ENCODE data around the gene KIF21B. TPM values are rescaled to one million over a fixed set of nuclear protein-coding genes. Genes with fewer than 3 reads are reported as not detected.
A peak's percentile ranks its signal among the peaks of the same experiment; 100 is the strongest.

The KIF21B gene
- polyA plus RNA-seq, 1 experiment = 0.24 TPM

DNA sequence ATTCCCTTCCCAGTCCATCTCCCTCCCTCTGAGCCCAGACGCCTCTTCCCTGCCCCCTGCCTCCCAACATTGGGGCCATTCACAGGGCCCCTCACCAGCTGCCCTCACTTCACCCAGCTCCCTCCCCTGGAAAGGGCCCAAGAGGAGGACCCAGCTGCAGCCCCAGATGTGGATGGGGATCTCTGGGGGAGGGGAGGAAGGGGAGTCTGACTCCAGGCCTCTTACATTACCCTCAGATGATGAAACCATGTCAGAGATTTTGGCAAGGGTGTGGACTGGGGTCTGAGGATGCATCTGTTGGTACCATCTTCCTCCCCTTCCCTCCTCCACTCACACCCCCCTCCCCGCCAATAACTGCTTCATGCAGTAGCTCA is 1.1 kb upstream of the KIF21B start:
- CTCF ChIA-PET = interaction anchor here (0.9 to 2.9 kb wide), 4 partner anchors 14 to 53 kb away, joined by 3 to 18 read pairs (median 8); no protein-coding TSS in a partner anchor
- Histone ChIP-seq H3K27ac (ENCODE audit: low read depth, low read length) (no peak overlapping the region), H3K9me3 (ENCODE audit: control insufficient read depth, insufficient read depth, low read length) (no peaks in the 10 kb centered on the region), H3K4me3 (ENCODE audit: low read depth, low read length) (no peak overlapping the region), H3K27me3 (ENCODE audit: control insufficient read depth, insufficient read depth, low read length) (peaks cover 9% of the 10 kb centered on the region)
- POLR2A ChIA-PET = interaction anchor here (0.6 kb wide), 1 partner anchor 27 kb away, joined by 5 read pairs; no protein-coding TSS in a partner anchor
- DNase-seq (ENCODE audit: low read depth, low spot score) = no peak
- TF ChIP-seq, protein P1, sequence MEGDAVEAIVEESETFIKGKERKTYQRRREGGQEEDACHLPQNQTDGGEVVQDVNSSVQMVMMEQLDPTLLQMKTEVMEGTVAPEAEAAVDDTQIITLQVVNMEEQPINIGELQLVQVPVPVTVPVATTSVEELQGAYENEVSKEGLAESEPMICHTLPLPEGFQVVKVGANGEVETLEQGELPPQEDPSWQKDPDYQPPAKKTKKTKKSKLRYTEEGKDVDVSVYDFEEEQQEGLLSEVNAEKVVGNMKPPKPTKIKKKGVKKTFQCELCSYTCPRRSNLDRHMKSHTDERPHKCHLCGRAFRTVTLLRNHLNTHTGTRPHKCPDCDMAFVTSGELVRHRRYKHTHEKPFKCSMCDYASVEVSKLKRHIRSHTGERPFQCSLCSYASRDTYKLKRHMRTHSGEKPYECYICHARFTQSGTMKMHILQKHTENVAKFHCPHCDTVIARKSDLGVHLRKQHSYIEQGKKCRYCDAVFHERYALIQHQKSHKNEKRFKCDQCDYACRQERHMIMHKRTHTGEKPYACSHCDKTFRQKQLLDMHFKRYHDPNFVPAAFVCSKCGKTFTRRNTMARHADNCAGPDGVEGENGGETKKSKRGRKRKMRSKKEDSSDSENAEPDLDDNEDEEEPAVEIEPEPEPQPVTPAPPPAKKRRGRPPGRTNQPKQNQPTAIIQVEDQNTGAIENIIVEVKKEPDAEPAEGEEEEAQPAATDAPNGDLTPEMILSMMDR (IDR thresholded peaks at IDR 0.05; ENCODE audit: low read depth, low read length) = no peak

DNA sequence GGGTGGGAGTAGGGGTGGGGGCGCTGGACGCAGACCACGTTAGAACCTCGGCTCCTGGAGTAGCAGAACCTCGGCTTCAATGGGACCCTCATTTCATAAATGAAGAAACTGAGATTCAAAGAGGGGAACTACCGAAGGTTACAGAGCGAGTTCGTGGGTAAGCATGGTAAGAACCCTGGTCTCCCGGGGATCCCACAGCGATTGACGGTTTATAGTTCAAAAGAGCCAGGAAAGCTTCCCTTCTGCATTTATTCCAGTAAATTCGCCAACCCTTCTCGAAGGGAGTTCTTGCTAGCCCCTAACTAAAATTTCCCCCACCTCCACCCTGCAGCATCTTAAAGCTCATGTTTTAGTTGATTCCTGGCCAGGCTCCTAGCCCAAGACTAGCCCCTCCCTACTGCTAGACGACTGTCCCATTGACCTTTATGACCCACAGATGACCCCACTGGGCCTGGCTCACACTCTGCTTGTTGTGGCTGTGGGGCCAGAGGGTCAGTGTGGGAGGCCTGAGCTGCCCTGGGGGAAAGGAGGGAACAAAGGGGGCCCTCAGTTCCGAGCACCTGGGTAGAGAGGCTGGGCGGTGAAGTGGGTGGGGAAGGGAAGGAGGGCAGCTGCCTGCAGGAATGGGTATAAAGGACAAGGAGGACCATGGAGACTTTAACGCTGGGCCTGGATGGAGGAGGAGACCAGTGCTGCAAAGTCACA is 558 bp upstream of the KIF21B start:
- DNase-seq (ENCODE audit: low read depth, low spot score) = no peak
- H3K27me3 ChIP-seq (ENCODE audit: control insufficient read depth, insufficient read depth, low read length) = peaks cover 6% of the 10 kb centered on the region
- POLR2A ChIA-PET = no interaction called here
- CTCF ChIA-PET = interaction anchor here (0.9 to 2.9 kb wide), 2 partner anchors 13 to 18 kb away, joined by 3 to 11 read pairs; no protein-coding TSS in a partner anchor
- no peak overlapping the region for H3K4me3 ChIP-seq (ENCODE audit: low read depth, low read length)
- no peak overlapping the region for H3K27ac ChIP-seq (ENCODE audit: low read depth, low read length)
- TF ChIP-seq, protein P1 (IDR thresholded peaks at IDR 0.05; ENCODE audit: low read depth, low read length) = no peak
- H3K9me3 ChIP-seq (ENCODE audit: control insufficient read depth, insufficient read depth, low read length) = no peaks in the 10 kb centered on the region

GRCh38 chr1:201022820-201023516 is 546 bp downstream of the KIF21B start:
- no peak for DNase-seq (ENCODE audit: low read depth, low spot score)
- Histone ChIP-seq H3K4me3 (ENCODE audit: low read depth, low read length) (peak overlapping the region; percentile 61), H3K9me3 (ENCODE audit: control insufficient read depth, insufficient read depth, low read length) (no peaks in the 10 kb centered on the region), H3K27me3 (ENCODE audit: control insufficient read depth, insufficient read depth, low read length) (peaks cover 6% of the 10 kb centered on the region), H3K27ac (ENCODE audit: low read depth, low read length) (no peak overlapping the region)
- ChIA-PET CTCF (no interaction called here), POLR2A (no interaction called here)
- TF ChIP-seq, protein P1 (IDR thresholded peaks at IDR 0.05; ENCODE audit: low read depth, low read length) = 0 out of 2 replicates have a peak, but pooled peaks have one; percentile 7

DNA sequence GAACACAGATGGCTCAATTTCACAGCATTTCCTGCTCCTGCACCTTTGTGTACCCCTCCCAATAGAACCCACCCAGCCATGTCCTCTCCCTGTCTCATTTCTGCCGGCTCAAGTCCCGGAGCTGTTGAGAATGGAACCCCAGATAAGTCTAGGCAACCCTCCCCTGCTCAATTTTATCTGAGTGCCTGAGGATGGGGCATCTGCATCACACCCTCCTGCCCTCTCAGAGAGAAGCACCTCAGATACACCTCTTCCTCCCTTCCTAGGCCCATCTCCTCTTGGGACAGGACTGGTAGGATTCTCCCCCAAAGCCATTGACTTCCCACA is 1.1 kb downstream of the KIF21B start:
- TF ChIP-seq, protein P1 (IDR thresholded peaks at IDR 0.05; ENCODE audit: low read depth, low read length) = no peak
- ChIA-PET POLR2A (interaction anchor here (0.6 kb wide), 1 partner anchor 16 kb away, joined by 3 read pairs; no protein-coding TSS in a partner anchor), CTCF (interaction anchor here (0.6 to 0.7 kb wide), 2 partner anchors 125 to 268 kb away, joined by 3 to 4 read pairs; no protein-coding TSS in a partner anchor)
- H3K27ac ChIP-seq (ENCODE audit: low read depth, low read length) = no peak overlapping the region
- no peak for DNase-seq (ENCODE audit: low read depth, low spot score)
- peak overlapping the region; percentile 61 for H3K4me3 ChIP-seq (ENCODE audit: low read depth, low read length)
- peaks cover 9% of the 10 kb centered on the region for H3K27me3 ChIP-seq (ENCODE audit: control insufficient read depth, insufficient read depth, low read length)
- no peaks in the 10 kb centered on the region for H3K9me3 ChIP-seq (ENCODE audit: control insufficient read depth, insufficient read depth, low read length)
